ENCODE data around the gene EPS8L3. TPM values are rescaled to one million over a fixed set of nuclear protein-coding genes. Genes with fewer than 3 reads are reported as not detected.

Gene EPS8L3
- total and polyA plus RNA-seq, 9 of the 15 experiments (the other 6 are each of a cell fraction or from before 2014, with no cell fraction given): 0.09 to 0.42 (median 0.14) TPM; not detected in 5

- no peak for TF ChIP-seq CEBPZ (IDR thresholded peaks at IDR 0.05; ENCODE audit: borderline replicate concordance, low read depth, low read length)
Observed at GRCh38 chr1:109714661-109715372, 48.9 kb downstream of the EPS8L3 start (continued).

GRCh38 chr1:109713636-109714035, 50.1 kb downstream of the EPS8L3 start:
- no TSS peak for BruUV-seq (replicated peaks)
- 0 out of 2 replicates have a peak, but pooled peaks cover 2% of the 10 kb centered on the region for H3K9me3 ChIP-seq (replicated peaks; ENCODE audit: control insufficient read depth, insufficient read depth, low read depth, low read length)
- ChIA-PET CTCF (ENCODE audit: low intra/inter-chr PET ratio) (no interaction called here), POLR2A (no interaction called here)
- in situ Hi-C loops (cut with MboI) (no loop called here), intact Hi-C loops (cut with micrococcal nuclease) (no loop called here)
- no peak overlapping the region for H3K4me3 ChIP-seq
- no peak overlapping the region for H2AFZ ChIP-seq (ENCODE audit: low read depth, low read length)
- no peak for ATAC-seq
- 7% methylated on average over 5 of the region's 5 CpGs for WGBS (ENCODE audit: insufficient coverage, low coverage, missing lambda C conversion rate)
- peaks cover 0 to 6% of the 10 kb centered on the region in 2 experiments; a peak in 2 of 5 replicates for H3K27me3 ChIP-seq (ENCODE audit: control insufficient read depth in 2 of 2, insufficient read depth in 2 of 2, low read length in 2 of 2)
- no peaks in the 10 kb centered on the region for H3K9me1 ChIP-seq (ENCODE audit: control insufficient read depth, insufficient read depth, low read length)
- H3K4me2 ChIP-seq (ENCODE audit: insufficient read depth, low read length): no peak overlapping the region
- no peaks in the 10 kb centered on the region for H3K36me3 ChIP-seq (ENCODE audit: control insufficient read depth, insufficient read depth, low read length)
- H3K79me2 ChIP-seq (ENCODE audit: control insufficient read depth, insufficient read depth, low read length): no peaks in the 10 kb centered on the region
- no peak overlapping the region for H3K9ac ChIP-seq (ENCODE audit: insufficient read depth in 1 of 2, low read depth in 2 of 2, low read length in 2 of 2)
- H3K27ac ChIP-seq (ENCODE audit: extremely low read depth, low read depth, low read length): no peak overlapping the region
- peak in 3 of 4 experiments; percentile 4 to 5 (median 5) for DNase-seq (ENCODE audit: extremely low read depth in 1 of 4, low spot score in 3 of 4)
- H3K4me1 ChIP-seq (replicated peaks in 1 of 2; ENCODE audit: control insufficient read depth in 2 of 2, insufficient read depth in 2 of 2, low read length in 2 of 2): peaks cover 4 to 10% of the 10 kb centered on the region in 2 experiments; a peak in 4 of 5 replicates
- no peaks in the 10 kb centered on the region for H4K20me1 ChIP-seq (replicated peaks; ENCODE audit: control insufficient read depth, insufficient read depth, low read length)
- FAIRE-seq: no peak
- TF ChIP-seq KLF13 (tag; IDR thresholded peaks at IDR 0.05; ENCODE audit: borderline replicate concordance, low read depth) (no peak), ZSCAN32 (CRISPR knock-in tag; IDR thresholded peaks at IDR 0.05) (no peak), CHAMP1 (IDR thresholded peaks at IDR 0.05) (no peak), DEAF1 (CRISPR knock-in tag; IDR thresholded peaks at IDR 0.05) (no peak), ZNF639 (CRISPR knock-in tag; conservative IDR thresholded peaks at IDR 0.05 in 1 of 2, IDR thresholded peaks at IDR 0.05 in 1 of 2) (no peak), U2AF1 (optimal IDR thresholded peaks at IDR 0.05; ENCODE audit: low read depth, low read length) (no peak), TCF15 (CRISPR knock-in tag; IDR thresholded peaks at IDR 0.05) (no peak), ZNF57 (CRISPR knock-in tag; IDR thresholded peaks at IDR 0.05) (no peak)
